22Rv1 (cell line): Measurements from ENCODE around the gene POU2F3.

Source experiments
- H3K27ac ChIP-seq: fragments of 450-650 bp; 2 replicates; pipeline ENCODE4 v1.5.1; 2017
- ZFX ChIP-seq: fragments of 450-650 bp; IDR thresholded peaks from 2 replicates; pipeline ENCODE4 v1.6.1; 2017; ENCODE audit warnings: antibody characterized with exemption, borderline replicate concordance
- TF ChIP-seq, protein P1 (sequence below): fragments of 450-650 bp; IDR thresholded peaks from 2 replicates; pipeline ENCODE4 v1.5.1; 2017; ENCODE audit warnings: mild to moderate bottlenecking

POU2F3 gene

DNA sequence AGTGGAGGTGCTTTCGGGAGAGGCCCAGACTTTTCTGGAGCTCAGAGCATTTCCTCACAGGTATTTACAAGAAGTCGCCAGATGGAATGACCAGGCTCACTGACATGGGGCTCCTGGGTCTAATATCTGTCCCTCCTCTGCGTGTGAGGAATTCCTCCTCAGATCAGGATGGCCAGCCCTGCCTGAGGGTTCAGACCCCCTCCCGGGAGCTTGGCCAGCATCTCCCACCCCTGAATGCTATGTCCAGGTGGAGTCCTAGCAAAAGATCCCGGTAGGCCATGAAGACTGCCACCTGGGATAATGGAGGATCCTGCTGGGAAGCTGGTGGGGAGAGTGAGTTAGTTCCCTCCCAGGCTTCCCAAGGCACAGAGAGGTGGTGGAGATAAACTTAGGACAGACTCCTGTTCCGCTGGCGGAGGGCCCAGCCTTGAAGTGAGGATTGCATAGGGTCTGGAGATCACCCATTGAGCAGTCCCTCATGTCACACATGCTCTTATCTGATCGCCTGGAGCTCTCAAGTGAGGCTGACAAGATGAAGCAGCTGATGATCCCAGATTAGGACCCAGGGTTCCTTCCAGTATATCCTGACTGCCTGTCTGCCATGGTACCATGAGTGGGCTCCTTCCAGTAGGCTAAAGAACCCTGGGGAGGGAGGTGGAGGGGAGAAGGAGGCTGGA, 23.4 kb upstream of the POU2F3 start:
- no peak overlapping the region for H3K27ac ChIP-seq
- TF ChIP-seq, protein P1, sequence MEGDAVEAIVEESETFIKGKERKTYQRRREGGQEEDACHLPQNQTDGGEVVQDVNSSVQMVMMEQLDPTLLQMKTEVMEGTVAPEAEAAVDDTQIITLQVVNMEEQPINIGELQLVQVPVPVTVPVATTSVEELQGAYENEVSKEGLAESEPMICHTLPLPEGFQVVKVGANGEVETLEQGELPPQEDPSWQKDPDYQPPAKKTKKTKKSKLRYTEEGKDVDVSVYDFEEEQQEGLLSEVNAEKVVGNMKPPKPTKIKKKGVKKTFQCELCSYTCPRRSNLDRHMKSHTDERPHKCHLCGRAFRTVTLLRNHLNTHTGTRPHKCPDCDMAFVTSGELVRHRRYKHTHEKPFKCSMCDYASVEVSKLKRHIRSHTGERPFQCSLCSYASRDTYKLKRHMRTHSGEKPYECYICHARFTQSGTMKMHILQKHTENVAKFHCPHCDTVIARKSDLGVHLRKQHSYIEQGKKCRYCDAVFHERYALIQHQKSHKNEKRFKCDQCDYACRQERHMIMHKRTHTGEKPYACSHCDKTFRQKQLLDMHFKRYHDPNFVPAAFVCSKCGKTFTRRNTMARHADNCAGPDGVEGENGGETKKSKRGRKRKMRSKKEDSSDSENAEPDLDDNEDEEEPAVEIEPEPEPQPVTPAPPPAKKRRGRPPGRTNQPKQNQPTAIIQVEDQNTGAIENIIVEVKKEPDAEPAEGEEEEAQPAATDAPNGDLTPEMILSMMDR, result no peak

DNA sequence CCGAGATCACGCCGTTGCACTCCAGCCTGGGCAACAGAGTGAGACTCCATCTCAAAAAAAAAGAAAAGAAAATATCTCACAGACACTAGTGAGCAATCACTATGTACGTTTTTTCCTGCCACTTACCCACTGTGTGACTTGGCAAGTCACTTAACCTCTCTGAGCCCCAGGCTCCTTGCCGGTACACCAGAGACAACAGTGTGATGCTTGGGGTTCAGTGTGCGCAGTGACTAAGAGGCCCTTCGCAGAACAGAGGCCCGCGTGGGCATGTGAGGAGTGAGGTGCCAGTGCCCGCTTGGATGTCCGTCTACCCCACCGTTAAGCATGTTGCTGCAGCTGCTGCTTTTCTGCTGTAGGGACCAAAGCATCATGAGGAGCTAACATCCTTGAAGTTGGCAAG, 22.4 kb upstream of the POU2F3 start:
- TF ChIP-seq, protein P1, result no peak
- no peak for TF ChIP-seq ZFX
- H3K27ac ChIP-seq, result no peak overlapping the region

DNA sequence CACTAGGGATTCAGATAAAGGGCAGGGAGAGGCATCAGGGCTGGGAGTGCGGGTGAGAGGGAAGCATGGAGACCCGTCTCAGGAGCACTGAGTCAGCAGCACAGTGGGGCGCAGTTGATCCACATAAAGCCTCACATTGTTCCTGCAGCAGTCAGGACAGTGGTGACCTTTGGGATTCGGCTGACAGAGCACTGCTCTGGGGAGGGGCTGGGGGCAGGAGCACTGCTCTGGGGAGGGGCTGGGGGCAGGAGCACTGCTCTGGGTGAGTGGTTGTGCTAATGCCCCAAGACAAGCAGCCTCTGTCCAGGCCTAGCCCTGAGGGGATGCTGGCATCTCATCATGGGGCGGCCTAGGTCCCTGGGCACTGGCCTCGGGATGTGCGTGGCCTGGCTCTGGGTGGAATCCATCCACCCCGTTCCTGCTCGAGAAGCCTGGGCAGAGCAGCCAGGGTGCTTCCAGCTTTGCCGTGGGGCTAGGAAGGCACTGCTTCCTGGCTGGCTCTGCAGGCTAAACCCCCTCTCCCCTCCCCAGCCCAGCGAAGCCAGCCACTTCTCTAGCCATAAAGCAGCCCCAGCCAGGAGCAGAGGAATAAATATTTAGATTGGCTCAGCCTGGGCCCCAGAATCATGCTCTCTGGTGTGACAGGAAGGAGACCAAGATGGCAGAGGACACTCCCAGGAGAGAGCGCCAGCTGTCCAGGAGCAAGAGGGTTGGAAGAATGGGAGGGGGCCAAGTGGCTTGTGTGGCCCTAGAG, 21.8 kb upstream of the POU2F3 start:
- no peak for TF ChIP-seq ZFX
- TF ChIP-seq, protein P1, result no peak
- no peak overlapping the region for H3K27ac ChIP-seq

DNA sequence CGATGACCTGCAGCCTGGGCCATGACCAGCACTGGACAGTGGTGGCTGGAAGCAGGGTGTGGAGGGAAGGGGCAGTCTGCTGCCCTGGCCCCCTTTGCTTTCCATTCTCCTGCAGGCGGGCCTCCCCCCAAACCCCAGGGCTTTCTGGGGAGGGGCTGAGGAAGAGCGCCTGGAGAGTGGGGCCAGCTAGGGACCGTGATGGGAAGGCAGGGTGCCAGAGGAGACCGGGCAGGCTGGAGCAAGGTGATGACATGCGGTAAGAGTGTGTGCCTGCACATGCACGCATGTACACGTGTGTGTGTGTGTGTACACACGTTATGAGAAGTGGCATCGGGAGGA, 21.3 kb upstream of the POU2F3 start:
- TF ChIP-seq, protein P1, result no peak
- no peak for TF ChIP-seq ZFX
- no peak overlapping the region for H3K27ac ChIP-seq

DNA sequence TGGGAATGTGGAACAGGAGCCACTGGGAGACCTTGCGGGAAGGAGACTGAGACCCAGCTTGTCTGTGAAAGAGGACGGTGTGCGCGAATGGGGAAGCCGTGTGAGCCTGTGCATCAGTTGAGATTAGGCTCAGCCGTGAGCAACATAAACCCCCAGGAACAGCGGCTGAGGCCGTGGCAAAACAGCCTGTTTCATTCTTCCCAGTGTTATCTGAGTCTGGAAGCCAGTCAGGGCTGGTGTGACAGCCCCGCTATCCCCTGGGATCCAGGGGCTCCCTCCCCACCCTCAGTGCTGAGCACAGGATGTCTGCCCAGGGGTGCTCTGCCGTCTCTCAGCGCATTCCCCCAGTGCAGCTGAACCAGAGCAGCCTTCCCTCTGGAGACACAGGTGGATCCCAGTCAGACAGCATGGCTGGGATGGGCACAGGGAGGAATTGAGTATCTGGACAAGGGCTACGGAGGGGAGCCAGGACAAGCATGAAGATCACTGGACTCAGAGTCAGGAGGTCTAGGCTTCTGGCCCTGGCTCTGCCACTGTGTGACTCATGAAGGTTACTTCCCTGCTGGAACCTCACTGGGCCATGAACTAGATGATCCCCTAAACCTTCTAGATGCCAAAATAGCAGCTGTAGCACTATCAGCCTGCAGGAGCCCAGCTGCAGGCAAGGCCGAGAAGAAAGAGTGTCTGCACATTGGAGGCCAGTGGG, 20.6 kb upstream of the POU2F3 start:
- H3K27ac ChIP-seq, result no peak overlapping the region
- TF ChIP-seq, protein P1, result no peak
- TF ChIP-seq ZFX, result no peak

DNA sequence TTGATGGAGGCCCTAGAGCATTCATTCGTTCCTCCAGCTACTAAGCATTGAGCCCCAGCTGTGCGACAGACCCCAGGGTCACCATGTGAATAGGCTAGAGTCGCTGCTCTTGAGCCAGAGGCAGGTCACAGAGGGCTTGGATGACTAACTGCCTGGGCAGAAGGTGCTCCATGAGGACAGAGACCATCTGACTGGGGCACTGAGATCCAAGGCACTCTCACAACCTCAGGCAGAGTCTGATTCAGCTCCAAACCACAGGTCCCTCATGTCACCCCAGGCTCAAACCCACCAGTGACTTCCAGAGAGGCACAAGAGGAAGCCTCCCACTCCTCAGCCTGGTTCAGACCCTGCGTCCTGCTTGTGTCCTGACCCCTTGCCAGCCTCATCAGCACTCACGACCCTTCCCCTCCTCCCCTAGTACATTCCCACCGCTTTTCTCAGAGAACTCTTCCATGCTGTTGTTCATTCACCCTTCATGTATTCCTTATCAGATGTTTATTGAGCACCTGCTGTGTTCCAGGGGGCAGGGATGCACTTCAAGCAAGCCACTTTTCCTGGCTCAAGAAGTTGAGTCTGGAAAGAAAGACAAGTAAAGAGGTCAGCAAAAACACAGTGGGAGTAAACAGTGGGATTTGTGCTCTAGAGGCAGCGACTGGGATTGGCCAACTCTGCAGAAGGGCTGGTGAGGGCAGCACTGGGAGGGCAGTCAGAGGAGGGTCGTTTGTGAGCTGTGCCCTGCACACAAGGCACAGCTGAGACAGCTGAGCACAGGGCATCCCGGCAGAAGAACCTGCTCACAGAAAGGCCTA, 19.8 kb upstream of the POU2F3 start:
- no peak for TF ChIP-seq ZFX
- TF ChIP-seq, protein P1, result no peak
- H3K27ac ChIP-seq, result no peak overlapping the region
